Superior temporal gyrus (tissue), 1 donor: ENCODE measurements around the gene RASSF8.

Experiments used
- DNase-seq: peaks from one replicate; pipeline ENCODE4 v3.0.0-alpha.2; 2016; ENCODE audit errors: extremely low spot score

RASSF8 gene

GRCh38 chr12:26124446-26125399 is 166.2 kb downstream of the RASSF8 start, which contains the start of gene BHLHE41:
Gene BHLHE41, minus strand, starts transcription at chr12:26125037. Its CDS starts 258 bp downstream, at chr12:26124779.
- DNase-seq = peak; percentile 86

GRCh38 chr12:26125400-26126339 is 167.2 kb downstream of the RASSF8 start:
- peak; percentile 83 for DNase-seq

GRCh38 chr12:26126340-26127284 is 168.1 kb downstream of the RASSF8 start:
- DNase-seq = peak; percentile 84

- no peak for DNase-seq
Measured at GRCh38 chr12:26127404-26127803, 168.9 kb downstream of the RASSF8 start.

- no peak for DNase-seq
Measured at GRCh38 chr12:26128168-26128567, 169.7 kb downstream of the RASSF8 start.
